ENCODE measurements around the gene RPS6KA6. TPM values are rescaled to one million over a fixed set of nuclear protein-coding genes. Genes with fewer than 3 reads are reported as not detected.

Gene RPS6KA6
- total and polyA plus RNA-seq, 2 of the 13 experiments (the other 11 are each of a cell fraction or from before 2014, with no cell fraction given) = not detected

DNA sequence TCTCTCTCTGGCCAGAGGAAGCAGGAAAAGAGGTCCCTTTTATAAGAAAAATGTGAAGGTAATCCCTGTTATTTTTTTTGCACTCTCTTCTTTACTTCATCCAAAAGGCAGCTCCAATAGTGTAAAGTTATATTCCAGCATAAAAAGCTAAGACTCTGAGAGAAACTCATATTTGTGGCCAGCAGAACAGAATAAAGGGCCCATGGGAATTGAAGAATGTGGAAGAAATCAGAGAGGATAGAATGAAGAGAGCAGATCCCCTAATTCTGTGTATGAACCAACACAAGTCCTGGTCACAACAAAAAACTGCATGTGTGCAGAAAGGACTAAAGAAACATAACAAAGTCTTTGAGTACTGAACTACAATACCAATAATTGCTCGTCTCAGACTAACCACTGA is 22.3 kb downstream of the RPS6KA6 start:
- H4K20me1 ChIP-seq (ENCODE audit: insufficient read depth, low read length) = no peaks in the 10 kb centered on the region
- H3K27me3 ChIP-seq (ENCODE audit: control insufficient read depth in 1 of 2, insufficient read depth in 2 of 2, low read length in 2 of 2) = no peaks in the 10 kb centered on the region
- BruUV-seq (replicated peaks) = no TSS peak
- no peaks in the 10 kb centered on the region for H3K79me2 ChIP-seq (ENCODE audit: insufficient read depth, low read length)
- no peaks in the 10 kb centered on the region for H3K9me3 ChIP-seq (ENCODE audit: low read length)
- no peak overlapping the region for H3K27ac ChIP-seq (ENCODE audit: extremely low read length, insufficient read depth, low read length)
- H3K4me2 ChIP-seq (ENCODE audit: low read depth, low read length) = no peak overlapping the region
- CTCF ChIA-PET (ENCODE audit: low intra/inter-chr PET ratio, low total read pairs) = no interaction called here
- FAIRE-seq = no peak
- H3K4me3 ChIP-seq (replicated peaks in 1 of 3; ENCODE audit: insufficient read depth in 1 of 3, low read depth in 2 of 3, low read length in 3 of 3) = no peak overlapping the region
- no peaks in the 10 kb centered on the region for H3K4me1 ChIP-seq (ENCODE audit: insufficient read depth, low read length)
- TF ChIP-seq HDAC1 (CRISPR knock-in tag; IDR thresholded peaks at IDR 0.05) = no peak
- TF ChIP-seq, protein P1, sequence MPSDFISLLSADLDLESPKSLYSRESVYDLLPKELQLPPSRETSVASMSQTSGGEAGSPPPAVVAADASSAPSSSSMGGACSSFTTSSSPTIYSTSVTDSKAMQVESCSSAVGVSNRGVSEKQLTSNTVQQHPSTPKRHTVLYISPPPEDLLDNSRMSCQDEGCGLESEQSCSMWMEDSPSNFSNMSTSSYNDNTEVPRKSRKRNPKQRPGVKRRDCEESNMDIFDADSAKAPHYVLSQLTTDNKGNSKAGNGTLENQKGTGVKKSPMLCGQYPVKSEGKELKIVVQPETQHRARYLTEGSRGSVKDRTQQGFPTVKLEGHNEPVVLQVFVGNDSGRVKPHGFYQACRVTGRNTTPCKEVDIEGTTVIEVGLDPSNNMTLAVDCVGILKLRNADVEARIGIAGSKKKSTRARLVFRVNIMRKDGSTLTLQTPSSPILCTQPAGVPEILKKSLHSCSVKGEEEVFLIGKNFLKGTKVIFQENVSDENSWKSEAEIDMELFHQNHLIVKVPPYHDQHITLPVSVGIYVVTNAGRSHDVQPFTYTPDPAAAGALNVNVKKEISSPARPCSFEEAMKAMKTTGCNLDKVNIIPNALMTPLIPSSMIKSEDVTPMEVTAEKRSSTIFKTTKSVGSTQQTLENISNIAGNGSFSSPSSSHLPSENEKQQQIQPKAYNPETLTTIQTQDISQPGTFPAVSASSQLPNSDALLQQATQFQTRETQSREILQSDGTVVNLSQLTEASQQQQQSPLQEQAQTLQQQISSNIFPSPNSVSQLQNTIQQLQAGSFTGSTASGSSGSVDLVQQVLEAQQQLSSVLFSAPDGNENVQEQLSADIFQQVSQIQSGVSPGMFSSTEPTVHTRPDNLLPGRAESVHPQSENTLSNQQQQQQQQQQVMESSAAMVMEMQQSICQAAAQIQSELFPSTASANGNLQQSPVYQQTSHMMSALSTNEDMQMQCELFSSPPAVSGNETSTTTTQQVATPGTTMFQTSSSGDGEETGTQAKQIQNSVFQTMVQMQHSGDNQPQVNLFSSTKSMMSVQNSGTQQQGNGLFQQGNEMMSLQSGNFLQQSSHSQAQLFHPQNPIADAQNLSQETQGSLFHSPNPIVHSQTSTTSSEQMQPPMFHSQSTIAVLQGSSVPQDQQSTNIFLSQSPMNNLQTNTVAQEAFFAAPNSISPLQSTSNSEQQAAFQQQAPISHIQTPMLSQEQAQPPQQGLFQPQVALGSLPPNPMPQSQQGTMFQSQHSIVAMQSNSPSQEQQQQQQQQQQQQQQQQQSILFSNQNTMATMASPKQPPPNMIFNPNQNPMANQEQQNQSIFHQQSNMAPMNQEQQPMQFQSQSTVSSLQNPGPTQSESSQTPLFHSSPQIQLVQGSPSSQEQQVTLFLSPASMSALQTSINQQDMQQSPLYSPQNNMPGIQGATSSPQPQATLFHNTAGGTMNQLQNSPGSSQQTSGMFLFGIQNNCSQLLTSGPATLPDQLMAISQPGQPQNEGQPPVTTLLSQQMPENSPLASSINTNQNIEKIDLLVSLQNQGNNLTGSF (CRISPR knock-in tag; IDR thresholded peaks at IDR 0.05) = no peak
- ATAC-seq = no peak
- H3K36me3 ChIP-seq (replicated peaks in 1 of 2; ENCODE audit: control insufficient read depth in 1 of 2, insufficient read depth in 2 of 2, low read length in 2 of 2) = no peaks in the 10 kb centered on the region
- H3K9ac ChIP-seq (ENCODE audit: insufficient read depth, low read depth, low read length) = no peak overlapping the region
- intact Hi-C loops (cut with micrococcal nuclease; ENCODE audit: unreplicated experiment) (no loop called here), in situ Hi-C loops (cut with HindIII; ENCODE audit: extremely low pct_ligation_motif_present, low pct_unique_long_range_greater_than_20kb) (no loop called here)
- DNase-seq (ENCODE audit: low spot score) = no peak
- POLR2A ChIA-PET = no interaction called here
- no peak overlapping the region for H2AFZ ChIP-seq (ENCODE audit: low read length)
- no CpG with 5 or more reads among the region's 1 CpG for whole genome bisulfite sequencing (ENCODE audit: low lambda C conversion rate)

DNA sequence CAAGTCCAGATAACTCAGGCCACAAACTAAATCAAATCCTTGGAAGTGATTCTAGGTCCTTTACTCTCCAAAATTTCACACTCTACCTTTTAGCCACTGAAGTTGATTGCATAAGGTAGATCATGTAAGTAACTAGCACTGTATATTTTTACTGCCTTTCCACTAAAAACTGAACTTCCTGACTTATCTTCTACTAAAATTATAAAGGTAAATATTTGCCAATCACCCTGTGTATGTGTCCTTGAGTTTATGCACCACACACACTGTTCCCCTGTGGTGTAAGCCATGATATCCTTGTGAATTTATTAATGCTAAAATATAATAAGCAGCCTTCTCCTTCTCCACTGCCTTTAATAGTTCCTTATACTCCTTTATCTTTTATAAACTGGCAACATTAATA is 25.6 kb downstream of the RPS6KA6 start:
- Histone ChIP-seq H3K4me3 (replicated peaks in 1 of 3; ENCODE audit: insufficient read depth in 1 of 3, low read depth in 2 of 3, low read length in 3 of 3) (no peak overlapping the region), H4K20me1 (ENCODE audit: insufficient read depth, low read length) (no peaks in the 10 kb centered on the region), H3K9ac (ENCODE audit: insufficient read depth, low read depth, low read length) (no peak overlapping the region), H3K9me3 (ENCODE audit: low read length) (no peaks in the 10 kb centered on the region), H3K36me3 (replicated peaks in 1 of 2; ENCODE audit: control insufficient read depth in 1 of 2, insufficient read depth in 2 of 2, low read length in 2 of 2) (no peaks in the 10 kb centered on the region), H3K27me3 (ENCODE audit: control insufficient read depth in 1 of 2, insufficient read depth in 2 of 2, low read length in 2 of 2) (no peaks in the 10 kb centered on the region), H3K4me2 (ENCODE audit: low read depth, low read length) (no peak overlapping the region), H3K4me1 (ENCODE audit: insufficient read depth, low read length) (no peaks in the 10 kb centered on the region), H2AFZ (ENCODE audit: low read length) (no peak overlapping the region), H3K79me2 (ENCODE audit: insufficient read depth, low read length) (no peaks in the 10 kb centered on the region), H3K27ac (ENCODE audit: extremely low read length, insufficient read depth, low read length) (no peak overlapping the region)
- DNase-seq (ENCODE audit: low spot score) (no peak), FAIRE-seq (no peak), ATAC-seq (no peak)
- ChIA-PET CTCF (ENCODE audit: low intra/inter-chr PET ratio, low total read pairs) (no interaction called here), POLR2A (no interaction called here)
- BruUV-seq (replicated peaks) = no TSS peak
- intact Hi-C loops (cut with micrococcal nuclease; ENCODE audit: unreplicated experiment) (no loop called here), in situ Hi-C loops (cut with HindIII; ENCODE audit: extremely low pct_ligation_motif_present, low pct_unique_long_range_greater_than_20kb) (no loop called here)
- TF ChIP-seq ZZZ3 (CRISPR knock-in tag; IDR thresholded peaks at IDR 0.05; ENCODE audit: borderline replicate concordance) = no peak
- TF ChIP-seq ARID2 (CRISPR knock-in tag; IDR thresholded peaks at IDR 0.05; ENCODE audit: borderline replicate concordance) = no peak
- no peak for TF ChIP-seq HNRNPLL (IDR thresholded peaks at IDR 0.05; ENCODE audit: low read depth, low read length, poor library complexity, severe bottlenecking)
- no peak for TF ChIP-seq GATAD1 (CRISPR knock-in tag; IDR thresholded peaks at IDR 0.05)
- no peak for TF ChIP-seq ARNTL (CRISPR knock-in tag; IDR thresholded peaks at IDR 0.05)
- TF ChIP-seq POGZ (CRISPR knock-in tag; IDR thresholded peaks at IDR 0.05) = no peak
- TF ChIP-seq HOXA5 (CRISPR knock-in tag; IDR thresholded peaks at IDR 0.05) = no peak
- TF ChIP-seq ZFP36L2 (CRISPR knock-in tag; IDR thresholded peaks at IDR 0.05) = no peak
- no peak for TF ChIP-seq ZNF713 (CRISPR knock-in tag; IDR thresholded peaks at IDR 0.05)
- TF ChIP-seq, protein P2, sequence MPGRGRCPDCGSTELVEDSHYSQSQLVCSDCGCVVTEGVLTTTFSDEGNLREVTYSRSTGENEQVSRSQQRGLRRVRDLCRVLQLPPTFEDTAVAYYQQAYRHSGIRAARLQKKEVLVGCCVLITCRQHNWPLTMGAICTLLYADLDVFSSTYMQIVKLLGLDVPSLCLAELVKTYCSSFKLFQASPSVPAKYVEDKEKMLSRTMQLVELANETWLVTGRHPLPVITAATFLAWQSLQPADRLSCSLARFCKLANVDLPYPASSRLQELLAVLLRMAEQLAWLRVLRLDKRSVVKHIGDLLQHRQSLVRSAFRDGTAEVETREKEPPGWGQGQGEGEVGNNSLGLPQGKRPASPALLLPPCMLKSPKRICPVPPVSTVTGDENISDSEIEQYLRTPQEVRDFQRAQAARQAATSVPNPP (CRISPR knock-in tag; IDR thresholded peaks at IDR 0.05) = no peak
- TF ChIP-seq MBD4 (IDR thresholded peaks at IDR 0.05; ENCODE audit: borderline replicate concordance, low read length) = no peak
- TF ChIP-seq POLR2G (IDR thresholded peaks at IDR 0.05; ENCODE audit: low read depth, low read length) = no peak
- TF ChIP-seq, protein P3, sequence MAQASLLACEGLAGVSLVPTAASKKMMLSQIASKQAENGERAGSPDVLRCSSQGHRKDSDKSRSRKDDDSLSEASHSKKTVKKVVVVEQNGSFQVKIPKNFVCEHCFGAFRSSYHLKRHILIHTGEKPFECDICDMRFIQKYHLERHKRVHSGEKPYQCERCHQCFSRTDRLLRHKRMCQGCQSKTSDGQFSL (CRISPR knock-in tag; IDR thresholded peaks at IDR 0.05) = no peak
